Psoas muscle (tissue), 8 donors: ENCODE results near the gene DCTN2. TPM values are rescaled to one million over a fixed set of nuclear protein-coding genes. Genes with fewer than 3 reads are reported as not detected.

Experiments
- ATAC-seq, 4 donors: fragments of 200-7000 bp; cut with Tn5 transposase; one replicate each; pipeline ENCODE4 v1.9.1; 2020; ENCODE audit warnings: moderate library complexity in 3 of 4, mild to moderate bottlenecking in 2 of 4
- DNase-seq, 2 donors: peaks; one replicate each; pipeline ENCODE4 v3.0.0-alpha.2; 2020
- H3K27ac ChIP-seq: fragments of 200-600 bp; one replicate; pipeline ENCODE4 v1.8.0; 2022
- H3K27me3 ChIP-seq, 3 donors: fragments of 200-600 bp in 1 of 3; one replicate each; pipeline versions ENCODE4 v1.6.1 to v1.8.0; 2013 to 2022; ENCODE audit warnings: low read length in 2 of 3, mild to moderate bottlenecking in 2 of 3, moderate library complexity in 1 of 3; ENCODE audit not compliant: insufficient read depth in 3 of 3
- H3K36me3 ChIP-seq, 2 donors: fragments of 200-600 bp in 1 of 2; one replicate each; pipeline versions ENCODE4 v1.6.1 to v1.8.0; 2013 to 2022; ENCODE audit warnings: low read depth in 1 of 2, mild to moderate bottlenecking in 1 of 2, moderate library complexity in 1 of 2; ENCODE audit not compliant: insufficient read depth in 1 of 2
- H3K4me1 ChIP-seq: fragments of 200-600 bp; one replicate; pipeline ENCODE4 v1.8.0; 2022
- H3K4me3 ChIP-seq: fragments of 200-600 bp; one replicate; pipeline ENCODE4 v1.8.0; 2022; ENCODE audit warnings: mild to moderate bottlenecking
- H3K9me3 ChIP-seq: fragments of 200-600 bp; one replicate; pipeline ENCODE4 v1.8.0; 2022
- CTCF ChIP-seq: fragments of 200-600 bp; IDR thresholded peaks from one replicate; pipeline ENCODE4 v1.8.0; 2022; ENCODE audit warnings: antibody characterized with exemption
- WGBS, 3 donors: extraction: QIAGEN DNeasy Blood & Tissue Kit; methylation state at CpG; one replicate each; pipeline versions ENCODE4 v1.1.6 to v1.1.7; 2013; 5-methylcytosine and 5-hydroxymethylcytosine counted together
- intact Hi-C, 2 donors: fragments of 100-400 bp; cut with DNase I; formaldehyde crosslinking; loops; one replicate each; pipeline versions ENCODE4 v1.11.0 to v1.14.2; 2022
- polyA plus RNA-seq, 3 donors: library from polyadenylated mRNA; stranded (reverse); fragments of 200-250 nt; gene quantifications; one replicate each; pipeline ENCODE4 v1.2.3, GENCODE V29; 2013
- total RNA-seq, 4 donors: library from RNA; stranded (reverse); fragmentation: NEBNext Ultra II Directional in 2 of 4; extraction: Animal tissue kit (Norgen Biotek cat#: 25700) in 2 of 4; gene quantifications; one replicate each; pipeline versions ENCODE4 v1.2.1 to v1.2.4, GENCODE V29; 2021 to 2023
- donor health status: healthy with polysubstance abuse.
- donor health status: DM: no; HTN: no; CAD: no; lungs with moderate emphysema.
- donor health status: Bipolar disorder and iron deficiency.
- donor health status: healthy.
- donor health status: DM: yes; HTN: yes; CAD: no.
- donor health status: DM: no; HTN: no; CAD: no.
- donor health status: DM: no; HTN: no; CAD: no.
- donor health status: DM: yes; HTN: yes; CAD: no.

The DCTN2 gene
- total and polyA plus RNA-seq, 7 donors: 91.0 to 165 (median 108) TPM

GRCh38 chr12:57528831-57529555 lies 18.0 kb downstream of the DCTN2 start:
- 67 to 75% (median 68%) methylated on average over 7 to 10 of the region's 10 CpGs for WGBS, 3 donors
- Histone ChIP-seq H3K27me3 (no peaks in the 10 kb centered on the region), H3K36me3 (peaks cover 20 to 99% of the 10 kb centered on the region in 2 donors), H3K9me3 (no peaks in the 10 kb centered on the region), H3K4me3 (no peak overlapping the region), H3K4me1 (peaks cover 10% of the 10 kb centered on the region), H3K27ac (no peak overlapping the region)
- no peak for TF ChIP-seq CTCF
- intact Hi-C loops: no loop called here
- ATAC-seq: no peak
- no peak for DNase-seq

- no peak for TF ChIP-seq CTCF
- Histone ChIP-seq H3K4me3 (no peak overlapping the region), H3K27me3 (no peaks in the 10 kb centered on the region), H3K36me3 (peaks cover 16 to 93% of the 10 kb centered on the region in 2 donors), H3K9me3 (no peaks in the 10 kb centered on the region), H3K4me1 (peaks cover 15% of the 10 kb centered on the region), H3K27ac (no peak overlapping the region)
- WGBS, 3 donors: 74 to 82% (median 78%) methylated on average over 10 to 12 of the region's 12 CpGs
- DNase-seq (no peak), ATAC-seq (no peak)
- intact Hi-C loops: no loop called here
Measured at GRCh38 chr12:57528176-57528575, 18.8 kb downstream of the DCTN2 start.

GRCh38 chr12:57527184-57527583 lies 19.8 kb downstream of the DCTN2 start:
- DNase-seq: no peak
- no peaks in the 10 kb centered on the region for H3K9me3 ChIP-seq
- intact Hi-C loops: no loop called here
- no peak for TF ChIP-seq CTCF
- H3K4me3 ChIP-seq: no peak overlapping the region
- H3K27me3 ChIP-seq: no peaks in the 10 kb centered on the region
- WGBS, 3 donors: 66 to 75% (median 74%) methylated on average over 5 of the region's 5 CpGs
- no peak for ATAC-seq
- peaks cover 9 to 83% of the 10 kb centered on the region in 2 donors for H3K36me3 ChIP-seq
- H3K4me1 ChIP-seq: peaks cover 15% of the 10 kb centered on the region
- H3K27ac ChIP-seq: no peak overlapping the region

GRCh38 chr12:57526477-57527126 lies 20.4 kb downstream of the DCTN2 start:
- Histone ChIP-seq H3K27ac (no peak overlapping the region), H3K4me1 (peaks cover 17% of the 10 kb centered on the region), H3K36me3 (peaks cover 4 to 77% of the 10 kb centered on the region in 2 donors), H3K9me3 (no peaks in the 10 kb centered on the region), H3K4me3 (no peak overlapping the region), H3K27me3 (no peaks in the 10 kb centered on the region)
- no peak for ATAC-seq
- intact Hi-C loops: no loop called here
- 66 to 82% (median 74%) methylated on average over 3 to 4 of the region's 4 CpGs for WGBS, 3 donors
- DNase-seq: no peak
- TF ChIP-seq CTCF: no peak
